Measurements from ENCODE around the gene PSG4. TPM values are rescaled to one million over a fixed set of nuclear protein-coding genes. Genes with fewer than 3 reads are reported as not detected.
"Not testable (repeated sequence)": the region's sequence is repeated elsewhere in the genome, so short reads cannot be mapped to it uniquely, and the experiment has no call there.

The PSG4 gene
- 28.7 TPM in 1 of 2 replicates, not detected in the other for total RNA-seq

DNA sequence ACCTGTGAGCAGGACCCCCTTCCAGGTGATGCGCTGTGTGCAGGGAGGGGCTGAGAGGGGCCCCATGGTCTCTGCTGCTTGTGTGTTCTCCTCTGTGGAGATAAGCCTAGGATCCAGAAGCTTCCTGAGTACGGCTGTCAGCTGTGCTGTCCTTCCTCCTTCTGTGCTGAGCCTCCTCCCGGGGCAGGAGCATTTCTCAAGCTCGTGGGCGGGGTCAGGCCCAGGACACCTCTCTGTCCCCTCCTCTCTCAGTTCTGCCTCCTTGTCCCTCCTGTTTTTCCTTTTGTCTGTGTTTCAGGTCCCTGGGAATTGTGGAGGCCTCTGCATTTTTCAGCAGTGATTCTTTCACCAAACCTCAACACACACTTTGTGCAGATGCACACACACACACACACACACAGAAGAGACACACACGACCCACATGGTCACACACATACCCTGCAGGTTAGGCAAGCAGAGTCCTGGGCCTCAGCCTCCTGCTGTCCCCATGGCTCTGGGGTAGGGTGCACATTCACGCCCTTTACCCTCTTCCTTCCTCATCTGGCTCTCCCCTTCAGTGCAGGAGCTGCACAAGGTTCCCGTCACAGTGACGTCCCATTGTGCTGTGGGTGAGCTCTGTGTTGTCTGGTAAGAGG lies at the start of gene PSG4:
TSS of gene PSG4 (minus strand) at position 168 of the 635 bp plus-strand sequence. CDS start at position 66, 102 bp downstream.
- DNase-seq (ENCODE audit: extremely low read depth, low read depth, low spot score), result not testable (repeated sequence)

DNA sequence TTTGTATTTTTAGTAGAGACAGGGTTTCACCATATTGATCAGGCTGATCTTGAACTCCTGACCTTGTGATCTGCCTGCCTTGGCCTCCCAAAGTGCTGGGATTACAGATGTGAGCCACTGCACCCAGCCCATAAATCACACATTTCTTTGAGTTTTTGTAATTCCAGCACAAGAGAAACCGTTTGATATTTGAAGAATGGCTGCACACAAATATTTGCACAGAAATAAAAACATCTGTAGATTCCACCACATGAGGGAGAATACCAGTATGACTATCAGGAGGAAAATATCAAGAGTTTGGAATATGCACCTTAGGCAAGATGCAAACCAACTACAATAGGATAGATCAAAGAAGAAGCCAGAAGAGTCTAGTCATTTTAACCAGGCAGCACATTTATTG lies 46.0 kb upstream of the PSG4 start:
- not testable (repeated sequence) for DNase-seq (ENCODE audit: extremely low read depth, low read depth, low spot score)

DNA sequence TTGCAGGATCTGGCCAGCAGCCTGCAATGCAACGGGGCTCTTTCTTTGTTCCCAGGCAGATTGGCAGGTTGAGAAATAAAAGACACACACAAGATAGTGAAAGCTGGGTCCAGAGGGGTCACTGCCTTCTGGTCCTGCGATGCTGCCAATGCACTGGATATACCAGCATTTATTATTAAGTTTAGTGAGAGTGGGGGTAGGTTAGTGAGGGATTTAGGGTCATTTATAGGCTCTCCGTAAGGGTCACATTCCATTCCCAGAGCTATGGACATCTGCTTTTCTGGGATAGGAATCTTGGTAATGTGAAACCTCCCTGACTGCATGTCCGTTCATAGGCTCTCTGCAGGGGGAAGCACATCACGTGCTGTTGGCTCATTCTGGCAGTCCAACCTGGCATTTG lies 44.9 kb upstream of the PSG4 start:
- DNase-seq (ENCODE audit: extremely low read depth, low read depth, low spot score), result not testable (repeated sequence)

DNA sequence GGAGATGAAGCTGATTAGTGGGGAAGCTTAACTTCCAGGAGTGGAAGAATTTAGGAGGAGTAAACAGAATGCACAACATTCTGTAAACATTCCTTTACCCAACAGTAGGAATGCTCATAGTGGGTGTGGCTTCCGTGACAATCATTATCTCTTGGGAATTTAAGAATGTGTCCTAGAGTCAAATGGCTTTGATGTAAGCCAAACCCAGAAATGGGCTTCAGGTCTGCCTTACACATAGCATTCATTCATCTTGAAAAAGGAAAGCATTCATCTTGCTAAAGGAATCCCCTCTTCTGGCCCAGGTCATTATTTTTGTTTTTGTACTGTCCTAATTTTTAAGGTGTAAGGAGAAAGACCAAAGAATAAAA lies 43.2 kb upstream of the PSG4 start:
- not testable (repeated sequence) for DNase-seq (ENCODE audit: extremely low read depth, low read depth, low spot score)

DNA sequence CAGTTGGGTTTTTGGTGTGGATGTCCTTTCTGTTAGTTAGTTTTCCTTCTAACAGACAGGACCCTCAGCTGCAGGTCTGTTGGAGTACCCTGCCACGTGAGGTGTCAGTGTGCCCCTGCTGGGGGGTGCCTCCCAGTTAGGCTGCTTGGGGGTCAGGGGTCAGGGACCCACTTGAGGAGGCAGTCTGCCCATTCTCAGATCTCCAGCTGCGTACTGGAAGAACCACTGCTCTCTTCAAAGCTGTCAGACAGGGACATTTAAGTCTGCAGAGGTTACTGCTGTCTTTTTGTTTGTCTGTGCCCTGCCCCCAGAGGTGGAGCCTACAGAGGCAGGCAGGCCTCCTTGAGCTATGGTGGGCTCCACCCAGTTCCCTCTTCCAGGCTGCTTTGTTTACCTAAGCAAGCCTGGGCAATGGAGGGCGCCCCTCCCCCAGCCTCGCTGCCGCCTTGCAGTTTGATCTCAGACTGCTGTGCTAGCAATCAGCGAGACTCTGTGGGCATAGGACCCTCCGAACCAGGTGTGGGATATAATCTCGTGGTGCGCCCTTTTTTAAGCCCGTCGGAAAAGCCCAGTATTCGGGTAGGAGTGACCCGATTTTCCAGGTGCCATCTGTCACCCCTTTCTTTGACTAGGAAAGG lies 41.9 kb upstream of the PSG4 start:
- not testable (repeated sequence) for DNase-seq (ENCODE audit: extremely low read depth, low read depth, low spot score)

DNA sequence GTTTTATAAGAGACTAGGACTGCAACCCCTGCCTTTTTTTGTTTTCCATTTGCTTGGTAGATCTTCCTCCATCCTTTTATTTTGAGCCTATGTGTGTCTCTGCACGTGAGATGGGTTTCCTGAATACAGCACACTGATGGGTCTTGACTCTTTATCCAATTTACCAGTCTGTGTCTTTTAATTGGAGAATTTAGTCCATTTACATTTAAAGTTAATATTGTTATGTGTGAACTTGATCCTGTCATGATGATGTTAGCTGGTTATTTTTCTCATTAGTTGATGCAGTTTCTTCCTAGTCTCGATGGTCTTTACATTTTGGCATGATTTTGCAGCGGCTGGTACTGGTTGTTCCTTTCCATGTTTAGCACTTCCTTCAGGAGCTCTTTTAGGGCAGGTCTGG lies 40.4 kb upstream of the PSG4 start:
- DNase-seq (ENCODE audit: extremely low read depth, low read depth, low spot score), result not testable (repeated sequence)

DNA sequence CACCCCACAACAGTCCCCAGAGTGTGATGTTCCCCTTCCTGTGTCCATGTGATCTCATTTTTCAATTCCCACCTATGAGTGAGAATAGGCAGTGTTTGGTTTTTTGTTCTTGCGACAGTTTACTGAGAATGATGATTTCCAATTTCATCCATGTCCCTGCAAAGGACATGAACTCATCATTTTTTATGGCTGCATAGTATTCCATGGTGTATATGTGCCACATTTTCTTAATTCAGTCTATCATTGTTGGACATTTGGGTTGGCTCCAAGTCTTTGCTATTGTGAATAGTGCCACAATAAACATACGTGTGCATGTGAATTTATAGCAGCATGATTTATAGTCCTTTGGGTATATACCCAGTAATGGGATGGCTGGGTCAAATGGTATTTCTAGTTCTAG lies 36.8 kb upstream of the PSG4 start:
- not testable (repeated sequence) for DNase-seq (ENCODE audit: extremely low read depth, low read depth, low spot score)

DNA sequence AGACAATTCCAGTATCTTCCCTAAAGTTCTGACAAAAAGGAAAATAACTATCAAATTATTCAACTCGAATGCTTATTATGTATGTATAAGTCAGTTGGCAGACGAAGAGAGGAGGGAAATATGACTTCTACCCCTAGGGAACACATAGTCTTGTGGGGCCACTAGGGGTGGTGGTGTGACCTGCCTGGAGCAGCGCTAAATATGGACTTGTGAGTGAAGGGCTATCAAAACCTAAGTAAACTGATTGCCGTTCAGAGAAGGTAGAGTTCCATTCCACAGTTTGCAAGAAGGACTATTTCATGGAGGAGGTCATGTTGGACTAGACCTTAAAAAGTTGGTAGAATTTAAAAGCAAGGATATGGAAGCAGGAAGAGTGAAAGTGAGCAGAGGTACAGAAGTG lies 32.8 kb upstream of the PSG4 start:
- not testable (repeated sequence) for DNase-seq (ENCODE audit: extremely low read depth, low read depth, low spot score)

DNA sequence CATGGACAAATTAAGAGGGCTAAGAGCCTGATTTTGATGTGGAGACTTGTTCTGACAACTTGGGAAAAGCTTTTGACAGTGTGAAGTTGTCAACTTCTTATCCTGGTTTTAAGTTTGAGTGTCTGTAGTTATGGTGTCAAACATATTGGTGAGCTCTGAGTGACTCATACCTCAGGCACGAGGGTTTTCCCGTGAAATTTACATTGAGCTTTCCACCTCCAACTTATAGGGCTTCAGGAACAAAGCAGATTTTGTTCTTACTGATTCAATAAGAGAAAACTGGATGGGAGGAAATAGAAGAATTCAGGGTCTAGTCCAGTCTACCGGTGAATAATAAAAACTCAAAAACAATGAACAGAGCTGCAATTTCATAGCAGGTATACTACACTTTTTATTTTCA lies 30.2 kb upstream of the PSG4 start:
- DNase-seq (ENCODE audit: extremely low read depth, low read depth, low spot score), result not testable (repeated sequence)

DNA sequence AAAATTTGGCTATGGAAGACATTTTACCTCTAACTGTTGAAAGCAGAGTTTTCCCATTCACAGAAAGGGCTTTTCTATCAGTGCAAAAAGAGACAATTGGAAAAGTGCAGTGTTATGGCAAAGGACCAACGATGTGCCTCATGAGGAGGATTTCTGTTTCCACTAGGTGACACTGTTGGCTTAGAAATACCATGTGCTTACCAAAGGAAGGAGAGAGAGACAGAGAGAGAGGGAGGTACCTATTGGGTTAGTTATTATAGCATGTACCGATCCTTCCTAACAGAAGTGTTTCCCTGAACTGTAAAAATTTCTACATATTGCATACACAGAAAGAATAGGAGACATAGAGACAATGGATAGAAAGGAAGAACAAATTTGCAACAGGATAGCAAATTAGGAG lies 23.9 kb upstream of the PSG4 start:
- DNase-seq (ENCODE audit: extremely low read depth, low read depth, low spot score), result no peak

DNA sequence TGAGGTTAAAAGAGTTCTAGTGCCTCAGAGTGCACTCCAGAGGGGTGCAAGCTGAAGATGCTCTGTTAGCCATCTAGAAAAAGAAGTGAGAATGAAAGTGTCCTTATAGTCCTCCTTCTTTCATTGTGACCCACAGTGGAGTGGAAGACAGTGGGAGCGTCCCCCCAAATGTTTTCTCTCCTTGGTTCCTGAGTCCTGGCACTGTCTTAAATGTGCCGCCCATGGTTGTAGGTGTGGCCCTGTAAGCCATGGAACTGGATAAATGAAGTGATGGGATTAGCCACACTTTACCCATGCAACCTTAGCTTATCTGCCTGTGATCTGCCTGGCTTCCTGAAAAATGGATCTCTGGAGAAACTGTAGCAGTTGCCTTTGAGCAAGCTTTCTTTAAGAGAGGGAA lies 23.3 kb upstream of the PSG4 start:
- DNase-seq (ENCODE audit: extremely low read depth, low read depth, low spot score), result not testable (repeated sequence)

DNA sequence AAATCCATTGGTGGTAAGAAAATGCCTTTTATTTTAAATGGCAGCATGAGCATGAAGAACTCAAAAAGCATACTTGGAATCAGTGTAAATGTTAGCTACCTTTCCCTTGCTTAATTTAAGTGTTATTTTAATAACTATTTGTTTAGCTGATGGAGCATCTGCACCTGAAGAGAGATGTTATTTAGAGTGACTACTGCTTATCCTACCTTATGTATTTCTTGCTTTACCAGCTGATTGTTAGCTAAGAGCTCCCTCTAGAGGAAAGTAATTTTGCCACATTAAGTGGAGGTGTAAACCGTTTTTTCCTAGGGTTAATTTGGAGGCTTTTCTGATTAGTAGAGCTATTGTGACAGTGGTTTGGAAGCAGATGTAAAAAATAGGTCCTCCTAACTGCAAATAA lies 21.5 kb upstream of the PSG4 start:
- not testable (repeated sequence) for DNase-seq (ENCODE audit: extremely low read depth, low read depth, low spot score)

DNA sequence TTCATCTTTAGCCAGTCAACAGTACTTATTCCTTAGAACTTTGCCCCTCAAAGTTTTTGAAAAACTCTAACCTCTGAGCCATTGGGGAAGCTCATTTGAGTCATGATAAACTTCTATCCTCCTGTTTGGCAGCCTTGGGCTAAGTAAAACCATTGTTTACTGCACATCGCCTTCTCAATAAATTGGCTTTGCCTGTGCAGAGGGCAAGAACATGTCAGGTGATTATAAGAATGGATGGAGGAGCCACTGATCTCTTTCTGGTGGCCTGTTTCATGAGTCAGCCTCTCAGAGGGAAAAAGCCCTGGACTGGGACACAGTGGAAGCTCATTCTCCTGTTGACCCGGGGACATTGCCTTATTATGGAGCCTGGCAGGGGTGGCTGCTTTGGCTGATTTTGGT lies 19.4 kb upstream of the PSG4 start:
- DNase-seq (ENCODE audit: extremely low read depth, low read depth, low spot score), result no peak

DNA sequence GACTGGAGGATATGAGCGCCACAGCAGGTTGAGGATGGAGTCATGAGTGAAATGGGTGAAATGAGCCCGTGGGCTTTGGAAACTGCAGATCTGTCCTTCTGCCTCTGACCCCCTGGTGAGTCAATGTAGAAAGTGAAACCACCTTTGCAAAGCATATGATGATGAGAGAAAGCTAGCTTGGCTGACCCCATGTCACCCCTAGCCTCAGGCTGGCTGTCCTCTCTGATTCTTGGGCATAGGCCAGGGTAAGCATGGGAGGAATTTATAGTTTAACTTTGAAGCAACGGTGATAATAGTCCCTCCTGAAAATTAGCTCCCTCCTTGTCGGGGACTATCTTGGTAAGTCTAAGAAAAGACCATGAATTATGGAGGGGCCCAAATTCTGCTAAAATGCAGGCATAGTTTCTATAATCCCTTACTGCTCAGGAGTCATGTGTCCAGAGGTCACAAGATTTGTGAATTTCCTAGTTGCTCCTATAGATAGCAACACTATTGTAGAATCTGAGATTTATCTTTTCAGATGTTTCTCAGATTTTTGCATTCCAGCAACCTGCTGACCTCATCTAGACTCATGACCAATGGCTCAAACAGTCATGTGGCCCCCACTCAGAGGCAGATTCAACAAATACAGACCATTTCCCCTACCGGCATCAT lies 18.9 kb upstream of the PSG4 start:
- not testable (repeated sequence) for DNase-seq (ENCODE audit: extremely low read depth, low read depth, low spot score)

DNA sequence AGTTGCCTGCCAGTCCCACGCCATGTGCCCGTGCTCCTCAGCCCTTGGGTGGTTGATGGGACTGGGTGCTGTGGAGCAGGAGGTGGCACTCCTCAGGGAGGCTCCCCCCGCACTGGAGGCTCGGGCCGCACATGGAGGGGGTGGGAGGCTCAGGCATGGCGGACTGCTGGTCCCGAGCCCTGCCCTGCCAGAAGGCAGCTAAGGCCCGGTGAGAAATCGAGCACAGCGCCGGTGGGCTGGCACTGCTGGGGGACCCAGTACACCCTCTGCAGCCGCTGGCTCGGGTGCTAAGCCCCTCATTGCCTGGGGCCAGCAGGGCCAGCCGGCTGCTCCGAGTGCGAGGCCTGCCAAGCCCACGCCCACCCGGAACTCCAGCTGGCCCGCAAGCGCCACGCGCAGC lies 16.5 kb upstream of the PSG4 start:
- DNase-seq (ENCODE audit: extremely low read depth, low read depth, low spot score), result not testable (repeated sequence)

DNA sequence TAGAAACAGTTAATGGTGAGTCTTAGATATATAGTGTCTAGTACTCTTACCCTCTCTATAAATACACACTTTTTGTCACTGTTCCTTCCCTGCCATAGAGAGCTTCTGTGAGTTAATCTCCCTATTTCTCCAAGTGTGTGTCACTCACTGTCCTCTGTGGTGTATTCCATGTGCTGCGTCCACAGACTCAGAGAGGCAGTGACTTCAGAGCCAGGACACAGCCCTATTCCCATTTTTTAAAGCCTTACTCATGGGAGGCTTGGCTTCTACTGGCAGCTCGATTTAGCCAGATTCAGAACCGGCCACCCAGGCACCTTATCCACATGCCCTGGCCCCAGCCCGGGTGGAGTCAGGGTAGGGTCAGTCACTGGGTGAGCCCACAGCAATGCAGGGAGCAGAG lies 13.7 kb upstream of the PSG4 start:
- not testable (repeated sequence) for DNase-seq (ENCODE audit: extremely low read depth, low read depth, low spot score)

DNA sequence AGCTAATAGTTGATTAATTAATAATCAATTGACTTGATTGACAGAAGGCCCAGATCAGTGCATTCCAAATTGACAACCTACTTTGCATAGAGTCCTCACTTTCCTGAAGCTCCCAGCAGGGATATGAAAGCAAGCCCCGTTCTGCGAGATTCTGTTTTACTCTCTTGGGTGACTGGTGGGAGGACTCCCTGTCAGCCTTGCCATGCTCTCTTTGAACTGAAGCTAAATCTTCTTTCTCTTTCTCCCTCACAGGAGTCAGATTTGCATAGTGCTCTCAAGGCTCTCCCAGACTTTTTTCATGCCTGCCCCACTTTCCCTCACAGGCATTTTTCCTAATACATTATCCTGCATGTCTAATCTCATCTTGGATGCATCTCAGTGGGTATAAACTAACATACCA lies 10.4 kb upstream of the PSG4 start:
- DNase-seq (ENCODE audit: extremely low read depth, low read depth, low spot score), result not testable (repeated sequence)

DNA sequence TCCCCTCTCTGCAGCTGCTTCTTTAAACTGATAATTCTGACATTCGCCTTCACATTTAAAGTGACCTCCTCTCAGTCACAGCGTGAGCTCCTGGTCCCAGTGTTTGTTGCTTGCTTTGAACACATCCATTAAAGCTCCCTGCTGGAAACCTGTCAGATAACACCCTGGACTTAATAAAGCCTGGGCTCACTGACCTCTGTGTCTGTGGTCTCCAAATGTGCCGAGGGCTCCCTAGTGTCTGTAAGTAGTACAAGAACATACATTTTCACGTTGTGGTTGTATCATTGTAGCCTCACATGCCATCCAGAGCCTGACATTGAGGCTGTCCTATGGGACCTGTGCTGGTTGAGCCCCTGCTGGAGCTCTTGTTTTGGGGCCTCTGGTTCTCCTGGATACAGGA lies 2.6 kb upstream of the PSG4 start:
- DNase-seq (ENCODE audit: extremely low read depth, low read depth, low spot score), result no peak

DNA sequence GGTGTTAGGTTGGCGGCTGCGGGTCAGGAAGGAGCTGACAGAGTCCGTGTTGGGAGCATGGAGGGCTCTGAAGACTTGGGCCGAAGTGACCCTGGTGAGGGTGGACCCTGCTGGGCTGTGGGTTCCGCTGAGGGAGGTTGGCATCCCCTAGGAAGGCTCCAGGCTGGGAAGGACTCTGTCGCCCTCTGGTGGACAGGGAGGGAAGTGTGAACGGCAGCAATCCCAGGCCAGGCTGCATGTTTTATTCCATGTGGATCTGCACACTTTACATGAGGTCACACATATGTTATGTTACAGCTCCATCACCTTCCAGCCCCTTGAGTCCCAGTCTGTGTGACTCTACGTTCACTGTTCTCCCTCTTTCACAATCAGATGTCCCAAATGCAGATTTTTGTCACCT lies 1.7 kb upstream of the PSG4 start:
- not testable (repeated sequence) for DNase-seq (ENCODE audit: extremely low read depth, low read depth, low spot score)

DNA sequence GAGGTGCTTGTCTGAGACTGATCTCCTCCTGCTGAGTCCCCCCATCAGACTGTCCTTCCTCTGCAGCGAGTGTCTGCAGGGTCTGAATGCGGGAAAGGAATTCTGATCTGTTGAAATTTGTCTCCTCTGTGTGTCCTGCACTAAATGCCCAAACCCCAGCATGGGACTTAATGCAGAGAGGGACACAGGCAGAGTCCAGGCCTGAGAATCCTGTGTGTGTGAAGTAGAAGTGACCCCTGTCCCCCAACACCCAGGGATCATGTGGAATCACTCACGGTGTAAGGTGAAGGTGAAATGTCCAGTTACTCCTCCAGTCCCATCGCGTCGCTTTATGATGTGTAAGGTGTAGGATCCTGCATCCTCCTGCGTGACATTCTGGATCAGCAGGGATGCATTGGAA lies 1.8 kb downstream of the PSG4 start:
- DNase-seq (ENCODE audit: extremely low read depth, low read depth, low spot score), result not testable (repeated sequence)

DNA sequence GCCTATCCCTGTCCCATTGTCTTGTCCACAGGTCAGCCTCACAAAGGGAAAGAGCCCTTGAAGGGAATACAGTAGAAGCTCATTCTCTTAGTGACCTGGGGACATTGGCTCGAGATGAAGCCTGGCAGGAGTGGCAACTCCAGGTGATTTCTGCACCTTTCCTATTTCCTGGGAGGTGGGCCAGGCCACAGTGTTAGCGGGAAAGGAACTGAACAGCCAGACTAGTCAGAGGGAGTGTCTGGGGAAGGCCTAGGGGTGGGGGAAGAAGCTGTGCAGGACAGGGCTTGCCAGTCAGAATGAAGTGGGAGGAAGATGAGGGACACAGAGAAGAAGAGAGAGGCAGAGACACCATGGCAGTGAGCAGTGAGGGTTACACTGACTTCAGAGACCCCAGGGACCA lies 3.5 kb downstream of the PSG4 start:
- not testable (repeated sequence) for DNase-seq (ENCODE audit: extremely low read depth, low read depth, low spot score)

DNA sequence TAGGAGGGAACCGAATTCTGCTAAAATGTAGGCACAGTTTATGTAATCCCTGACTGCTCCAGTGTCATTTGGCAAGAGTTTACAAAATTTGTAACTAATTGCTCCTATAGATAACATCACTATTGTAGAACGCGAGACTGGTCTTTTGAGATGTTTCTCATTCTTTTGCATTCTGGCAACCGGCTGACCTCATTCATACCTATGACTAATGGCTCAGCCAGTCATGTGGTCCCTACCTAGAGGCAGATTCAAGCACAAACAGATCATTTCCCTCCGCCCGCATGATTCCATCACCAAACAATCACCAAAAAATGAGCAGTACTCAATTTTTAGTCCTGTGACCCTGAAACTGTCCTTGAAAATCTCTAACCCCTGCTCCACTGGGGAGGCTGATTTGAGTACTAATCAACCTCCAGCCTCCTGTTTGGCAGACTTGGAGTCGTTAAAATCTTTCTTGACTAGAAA lies 4.1 kb downstream of the PSG4 start:
- not testable (repeated sequence) for DNase-seq (ENCODE audit: extremely low read depth, low read depth, low spot score)
